H1 (cell line): ENCODE data around the gene C19orf85. TPM values are rescaled to one million over a fixed set of nuclear protein-coding genes. Genes with fewer than 3 reads are reported as not detected.
A peak's percentile ranks its signal among the peaks of the same experiment; 100 is the strongest.

Experiments used
- BACH1 ChIP-seq: IDR thresholded peaks from 2 replicates; pipeline ENCODE4 v1.6.1; 2012; ENCODE audit warnings: low read length, improper control_type of control experiment
- CEBPB ChIP-seq: IDR thresholded peaks from 2 replicates; pipeline ENCODE4 v1.6.1; 2012; ENCODE audit warnings: low read depth, low read length
- CHD7 ChIP-seq: fragments of 300-600 bp; sonication (generic); IDR thresholded peaks from 2 replicates; pipeline ENCODE4 v1.7.1; 2012; ENCODE audit warnings: low read length, moderate library complexity, mild to moderate bottlenecking, inconsistent platforms; ENCODE audit not compliant: insufficient replicate concordance
- EGR1 ChIP-seq: IDR thresholded peaks from 2 replicates; pipeline ENCODE4 v1.6.1; 2011; ENCODE audit warnings: low read depth, low read length, borderline replicate concordance
- FOSL1 ChIP-seq: IDR thresholded peaks from 2 replicates; pipeline ENCODE4 v1.6.1; 2011; ENCODE audit warnings: mild to moderate bottlenecking, low read depth, low read length, moderate library complexity; ENCODE audit not compliant: insufficient read depth
- GTF2F1 ChIP-seq: IDR thresholded peaks from 2 replicates; pipeline ENCODE4 v1.6.1; 2012; ENCODE audit warnings: low read depth, low read length, improper control_type of control experiment, borderline replicate concordance
- JUND ChIP-seq: IDR thresholded peaks from 2 replicates; pipeline ENCODE4 v1.6.1; 2011; ENCODE audit warnings: mild to moderate bottlenecking, improper control_type of control experiment, low read length
- NANOG ChIP-seq: IDR thresholded peaks from 2 replicates; pipeline ENCODE4 v1.6.1; 2011; ENCODE audit warnings: low read length, low read depth, mild to moderate bottlenecking, inconsistent platforms; ENCODE audit not compliant: insufficient read depth, poor library complexity, severe bottlenecking
- PHF8 ChIP-seq: fragments of 200-600 bp; sonication (generic); conservative IDR thresholded peaks from 2 replicates; pipeline ENCODE4 v1.7.1; 2012; ENCODE audit warnings: low read depth, mild to moderate bottlenecking, inconsistent platforms, low read length, moderate library complexity
- RXRA ChIP-seq: IDR thresholded peaks from 2 replicates; pipeline ENCODE4 v1.6.1; 2011; ENCODE audit warnings: low read depth, mild to moderate bottlenecking, low read length, moderate library complexity; ENCODE audit not compliant: insufficient read depth
- polyA plus RNA-seq, 7 experiments: library from polyadenylated mRNA; depleted of rRNA in 3 of 7; stranded (reverse) in 5 of 7; unstranded in 2 of 7; fragments of >200 nt in 5 of 7; fragments of 200-250 nt in 2 of 7; gene quantifications; 1 replicate in 5 of 7; 2 replicates in 1 of 7; 4 replicates in 1 of 7; pipeline versions ENCODE4 v1.2.1 to v1.2.3, GENCODE V29; 2011 to 2013; ENCODE audit warnings: missing spikeins in 2 of 7, mixed read lengths in 2 of 7
- total RNA-seq: library from RNA; stranded (reverse); fragmentation: NEBNext Ultra II Directional; extraction: Animal tissue kit (Norgen Biotek cat#: 25700); gene quantifications from 2 replicates; pipeline ENCODE4 v1.2.1, GENCODE V29; 2021

Gene C19orf85
- total and polyA plus RNA-seq, 2 of the 8 experiments (the other 6 are each of a cell fraction or from before 2014, with no cell fraction given) = 2.2 to 3.2 TPM

GRCh38 chr19:55461259-55461973 is 3.1 kb downstream of the C19orf85 start, which contains the start of gene ISOC2 (continued):
- TF ChIP-seq CHD7 (no peak), PHF8 (peak; percentile 70), RXRA (no peak), NANOG (no peak), CEBPB (no peak), GTF2F1 (no peak), JUND (no peak), FOSL1 (no peak), EGR1 (peak; percentile 52; the same call in 1 of the 2 replicates), BACH1 (no peak)
